ENCODE results near the gene SCRN2. TPM values are rescaled to one million over a fixed set of nuclear protein-coding genes. Genes with fewer than 3 reads are reported as not detected.

The SCRN2 gene
- total and polyA plus RNA-seq, 2 donors (not counting 3 experiments of a cell fraction or from before 2014, with no cell fraction given): 31.7 to 48.9 TPM

- Histone ChIP-seq H3K4me1 (ENCODE audit: control insufficient read depth, extremely low read depth, insufficient read depth, low read length) (peaks cover 9% of the 10 kb centered on the region), H3K4me2 (ENCODE audit: insufficient read depth, low read length) (no peak overlapping the region), H3K9me3 (replicated peaks; ENCODE audit: control insufficient read depth, insufficient read depth, low read length) (no peaks in the 10 kb centered on the region), H3K9me1 (replicated peaks; ENCODE audit: control insufficient read depth, extremely low read depth, insufficient read depth, low read length) (no peaks in the 10 kb centered on the region), H3K36me3 (ENCODE audit: control insufficient read depth in 2 of 2, extremely low read depth in 1 of 2, insufficient read depth in 2 of 2, low read length in 2 of 2) (peaks cover 3 to 27% of the 10 kb centered on the region in 2 experiments), H3K9ac (replicated peaks; ENCODE audit: extremely low read depth, insufficient read depth, low read length) (no peak overlapping the region), H2AFZ (ENCODE audit: low read depth, low read length) (no peak overlapping the region), H3K4me3 (replicated peaks in 1 of 3; ENCODE audit: insufficient read depth in 1 of 3, low read depth in 1 of 3, low read length in 3 of 3) (no peak overlapping the region), H3K27me3 (ENCODE audit: control insufficient read depth in 2 of 2, insufficient read depth in 2 of 2, low read length in 2 of 2) (no peaks in the 10 kb centered on the region), H3K79me2 (ENCODE audit: control insufficient read depth, insufficient read depth, low read length) (no peaks in the 10 kb centered on the region), H3K27ac (ENCODE audit: insufficient read depth, low read depth, low read length) (no peak overlapping the region), H4K20me1 (replicated peaks; ENCODE audit: control insufficient read depth, extremely low read depth, insufficient read depth, low read length) (no peaks in the 10 kb centered on the region)
- CTCF ChIA-PET: interaction anchor here (0.7 kb wide), 1 partner anchor 212 kb away, joined by 3 read pairs; no protein-coding TSS in a partner anchor
- DNase-seq (ENCODE audit: low read depth, low spot score): no peak
- FAIRE-seq: no peak
- dilution Hi-C loops (cut with MboI; ENCODE audit: extremely low pct_ligation_motif_present, low sequenced_read_pairs): no loop called here
- BruUV-seq (replicated peaks): no TSS peak
- TF ChIP-seq POLR2A (IDR thresholded peaks at IDR 0.05; ENCODE audit: low read depth, low read length): no peak
- TF ChIP-seq POLR2AphosphoS5 (IDR thresholded peaks at IDR 0.05; ENCODE audit: insufficient read depth, low read depth, low read length): no peak
- TF ChIP-seq CTCF (IDR thresholded peaks at IDR 0.05; ENCODE audit: extremely low read depth in 1 of 2, insufficient read depth in 1 of 2, low read depth in 1 of 2, low read length in 2 of 2): no peak
- TF ChIP-seq EZH2 (IDR thresholded peaks at IDR 0.05; ENCODE audit: borderline replicate concordance, low read depth, low read length, severe bottlenecking): no peak
- no peak for TF ChIP-seq GATA2 (IDR thresholded peaks at IDR 0.05; ENCODE audit: insufficient read depth, insufficient read length, low read depth, low read length)
- TF ChIP-seq MYC (IDR thresholded peaks at IDR 0.05; ENCODE audit: low read depth, low read length): no peak
- no peak for TF ChIP-seq MAX (IDR thresholded peaks at IDR 0.05; ENCODE audit: insufficient read depth, insufficient read length)
- TF ChIP-seq FOS (IDR thresholded peaks at IDR 0.05; ENCODE audit: borderline replicate concordance, insufficient read depth, low read length): no peak
- TF ChIP-seq JUN (IDR thresholded peaks at IDR 0.05; ENCODE audit: borderline replicate concordance, insufficient read depth, insufficient read length, low read depth): no peak
- intact Hi-C loops (cut with micrococcal nuclease): no loop called here
- POLR2A ChIA-PET: no interaction called here
Observed at GRCh38 chr17:47806026-47806912, 34.8 kb downstream of the SCRN2 start.

Data from endothelial cell of umbilical vein (primary cell).